ENCODE data around the gene LEMD2. TPM values are rescaled to one million over a fixed set of nuclear protein-coding genes. Genes with fewer than 3 reads are reported as not detected.

LEMD2 gene
- polyA plus RNA-seq, 4 donors: 48.1 to 53.0 (median 52.1) TPM

- peak in 1 of 2 donors; percentile 25 for DNase-seq
- H3K9me3 ChIP-seq (ENCODE audit: control insufficient read depth in 2 of 2, insufficient read depth in 1 of 2, low read depth in 1 of 2, low read length in 1 of 2): no peaks in the 10 kb centered on the region
- H3K36me3 ChIP-seq (ENCODE audit: control insufficient read depth in 3 of 3, insufficient read depth in 2 of 3, low read depth in 1 of 3, low read length in 3 of 3): no peaks in the 10 kb centered on the region
- 25 to 43% (median 37%) methylated on average over 1 of the region's 1 CpG for WGBS, 3 donors
- H3K27me3 ChIP-seq (ENCODE audit: control insufficient read depth in 3 of 3, insufficient read depth in 3 of 3, low read length in 3 of 3): peaks cover 0 to 28% (median 2%) of the 10 kb centered on the region in 3 donors
- no peak overlapping the region for H3K27ac ChIP-seq (ENCODE audit: low read depth in 1 of 3, low read length in 2 of 3)
- H3K4me3 ChIP-seq (ENCODE audit: low read depth in 1 of 3, low read length in 3 of 3): no peak overlapping the region
- no peak for FAIRE-seq
- H3K4me1 ChIP-seq (ENCODE audit: control insufficient read depth in 3 of 3, insufficient read depth in 2 of 3, low read depth in 1 of 3, low read length in 2 of 3): no peaks in the 10 kb centered on the region
These were observed 26.9 kb upstream of the LEMD2 start for GRCh38 chr6:33815854-33816253.

GRCh38 chr6:33813990-33814985 is 25.4 kb upstream of the LEMD2 start:
- Histone ChIP-seq H3K4me1 (ENCODE audit: control insufficient read depth in 3 of 3, insufficient read depth in 2 of 3, low read depth in 1 of 3, low read length in 2 of 3) (no peaks in the 10 kb centered on the region), H3K36me3 (ENCODE audit: control insufficient read depth in 3 of 3, insufficient read depth in 2 of 3, low read depth in 1 of 3, low read length in 3 of 3) (no peaks in the 10 kb centered on the region), H3K27me3 (ENCODE audit: control insufficient read depth in 3 of 3, insufficient read depth in 3 of 3, low read length in 3 of 3) (peaks cover 0 to 27% (median 4%) of the 10 kb centered on the region in 3 donors), H3K27ac (ENCODE audit: low read depth in 1 of 3, low read length in 2 of 3) (no peak overlapping the region), H3K9me3 (ENCODE audit: control insufficient read depth in 2 of 2, insufficient read depth in 1 of 2, low read depth in 1 of 2, low read length in 1 of 2) (no peaks in the 10 kb centered on the region), H3K4me3 (ENCODE audit: low read depth in 1 of 3, low read length in 3 of 3) (no peak overlapping the region)
- no peak for FAIRE-seq
- WGBS, 3 donors: 68 to 72% (median 71%) methylated on average over 12 to 19 of the region's 19 CpGs
- DNase-seq: no peak

- Histone ChIP-seq H3K9me3 (ENCODE audit: control insufficient read depth in 2 of 2, insufficient read depth in 1 of 2, low read depth in 1 of 2, low read length in 1 of 2) (no peaks in the 10 kb centered on the region), H3K27ac (ENCODE audit: low read depth in 1 of 3, low read length in 2 of 3) (no peak overlapping the region), H3K4me1 (ENCODE audit: control insufficient read depth in 3 of 3, insufficient read depth in 2 of 3, low read depth in 1 of 3, low read length in 2 of 3) (no peaks in the 10 kb centered on the region), H3K36me3 (ENCODE audit: control insufficient read depth in 3 of 3, insufficient read depth in 2 of 3, low read depth in 1 of 3, low read length in 3 of 3) (no peaks in the 10 kb centered on the region), H3K27me3 (ENCODE audit: control insufficient read depth in 3 of 3, insufficient read depth in 3 of 3, low read length in 3 of 3) (peaks cover 0 to 30% (median 4%) of the 10 kb centered on the region in 3 donors), H3K4me3 (ENCODE audit: low read depth in 1 of 3, low read length in 3 of 3) (no peak overlapping the region)
- DNase-seq: no peak
- 61 to 67% (median 65%) methylated on average over 16 of the region's 16 CpGs for whole genome bisulfite sequencing, 3 donors
- no peak for FAIRE-seq
These were observed 24.4 kb upstream of the LEMD2 start for GRCh38 chr6:33813246-33813904.

- no peaks in the 10 kb centered on the region for H3K9me3 ChIP-seq (ENCODE audit: control insufficient read depth in 2 of 2, insufficient read depth in 1 of 2, low read depth in 1 of 2, low read length in 1 of 2)
- H3K4me1 ChIP-seq (ENCODE audit: control insufficient read depth in 3 of 3, insufficient read depth in 2 of 3, low read depth in 1 of 3, low read length in 2 of 3): no peaks in the 10 kb centered on the region
- FAIRE-seq (no peak), DNase-seq (peak; percentile 16 to 76)
- no peaks in the 10 kb centered on the region for H3K36me3 ChIP-seq (ENCODE audit: control insufficient read depth in 3 of 3, insufficient read depth in 2 of 3, low read depth in 1 of 3, low read length in 3 of 3)
- no peak overlapping the region for H3K27ac ChIP-seq (ENCODE audit: low read depth in 1 of 3, low read length in 2 of 3)
- peaks cover 0 to 37% (median 4%) of the 10 kb centered on the region in 3 donors for H3K27me3 ChIP-seq (ENCODE audit: control insufficient read depth in 3 of 3, insufficient read depth in 3 of 3, low read length in 3 of 3)
- WGBS, 3 donors: 6 to 16% (median 9%) methylated on average over 11 of the region's 11 CpGs
- no peak overlapping the region for H3K4me3 ChIP-seq (ENCODE audit: low read depth in 1 of 3, low read length in 3 of 3)
These were observed 23.7 kb upstream of the LEMD2 start for GRCh38 chr6:33812669-33813068.

- FAIRE-seq (no peak), DNase-seq (no peak)
- H3K27me3 ChIP-seq (ENCODE audit: control insufficient read depth in 3 of 3, insufficient read depth in 3 of 3, low read length in 3 of 3): peaks cover 0 to 44% (median 4%) of the 10 kb centered on the region in 3 donors
These were observed 20.7 kb upstream of the LEMD2 start for GRCh38 chr6:33809594-33809993.

GRCh38 chr6:33808641-33809180 is 19.8 kb upstream of the LEMD2 start:
- Histone ChIP-seq H3K9me3 (ENCODE audit: control insufficient read depth in 2 of 2, insufficient read depth in 1 of 2, low read depth in 1 of 2, low read length in 1 of 2) (no peaks in the 10 kb centered on the region), H3K27me3 (ENCODE audit: control insufficient read depth in 3 of 3, insufficient read depth in 3 of 3, low read length in 3 of 3) (peaks cover 0 to 37% (median 4%) of the 10 kb centered on the region in 3 donors), H3K27ac (ENCODE audit: low read depth in 1 of 3, low read length in 2 of 3) (no peak overlapping the region), H3K36me3 (ENCODE audit: control insufficient read depth in 3 of 3, insufficient read depth in 2 of 3, low read depth in 1 of 3, low read length in 3 of 3) (no peaks in the 10 kb centered on the region), H3K4me1 (ENCODE audit: control insufficient read depth in 3 of 3, insufficient read depth in 2 of 3, low read depth in 1 of 3, low read length in 2 of 3) (peaks cover 0 to 8% (median 0%) of the 10 kb centered on the region in 3 donors), H3K4me3 (ENCODE audit: low read depth in 1 of 3, low read length in 3 of 3) (no peak overlapping the region)
- FAIRE-seq (no peak), DNase-seq (no peak)
- 40 to 46% (median 42%) methylated on average over 8 of the region's 8 CpGs for WGBS, 3 donors

More at GRCh38 chr6:33809594-33809993, 20.7 kb upstream of the LEMD2 start:
- WGBS, 3 donors: 39 to 67% (median 60%) methylated on average over 2 of the region's 2 CpGs
- no peaks in the 10 kb centered on the region for H3K36me3 ChIP-seq (ENCODE audit: control insufficient read depth in 3 of 3, insufficient read depth in 2 of 3, low read depth in 1 of 3, low read length in 3 of 3)
- no peaks in the 10 kb centered on the region for H3K9me3 ChIP-seq (ENCODE audit: control insufficient read depth in 2 of 2, insufficient read depth in 1 of 2, low read depth in 1 of 2, low read length in 1 of 2)
- no peak overlapping the region for H3K27ac ChIP-seq (ENCODE audit: low read depth in 1 of 3, low read length in 2 of 3)
- H3K4me3 ChIP-seq (ENCODE audit: low read depth in 1 of 3, low read length in 3 of 3): no peak overlapping the region
- H3K4me1 ChIP-seq (ENCODE audit: control insufficient read depth in 3 of 3, insufficient read depth in 2 of 3, low read depth in 1 of 3, low read length in 2 of 3): no peaks in the 10 kb centered on the region

- FAIRE-seq: no peak
- WGBS, 3 donors: 48 to 68% (median 57%) methylated on average over 6 of the region's 6 CpGs
- no peak overlapping the region for H3K27ac ChIP-seq (ENCODE audit: low read depth in 1 of 3, low read length in 2 of 3)
These were observed 18.7 kb upstream of the LEMD2 start for GRCh38 chr6:33807606-33808005.

GRCh38 chr6:33806841-33807240 is 17.9 kb upstream of the LEMD2 start:
- Histone ChIP-seq H3K4me3 (ENCODE audit: low read depth in 1 of 3, low read length in 3 of 3) (no peak overlapping the region), H3K27me3 (ENCODE audit: control insufficient read depth in 3 of 3, insufficient read depth in 3 of 3, low read length in 3 of 3) (peaks cover 0 to 25% (median 4%) of the 10 kb centered on the region in 3 donors), H3K4me1 (ENCODE audit: control insufficient read depth in 3 of 3, insufficient read depth in 2 of 3, low read depth in 1 of 3, low read length in 2 of 3) (peaks cover 0 to 11% (median 0%) of the 10 kb centered on the region in 3 donors), H3K36me3 (ENCODE audit: control insufficient read depth in 3 of 3, insufficient read depth in 2 of 3, low read depth in 1 of 3, low read length in 3 of 3) (no peaks in the 10 kb centered on the region), H3K9me3 (ENCODE audit: control insufficient read depth in 2 of 2, insufficient read depth in 1 of 2, low read depth in 1 of 2, low read length in 1 of 2) (no peaks in the 10 kb centered on the region), H3K27ac (ENCODE audit: low read depth in 1 of 3, low read length in 2 of 3) (no peak overlapping the region)
- FAIRE-seq (no peak), DNase-seq (no peak)
- 72 to 77% (median 77%) methylated on average over 9 of the region's 9 CpGs for WGBS, 3 donors

More at GRCh38 chr6:33807606-33808005, 18.7 kb upstream of the LEMD2 start:
- Histone ChIP-seq H3K4me1 (ENCODE audit: control insufficient read depth in 3 of 3, insufficient read depth in 2 of 3, low read depth in 1 of 3, low read length in 2 of 3) (peaks cover 0 to 11% (median 0%) of the 10 kb centered on the region in 3 donors), H3K36me3 (ENCODE audit: control insufficient read depth in 3 of 3, insufficient read depth in 2 of 3, low read depth in 1 of 3, low read length in 3 of 3) (no peaks in the 10 kb centered on the region), H3K4me3 (ENCODE audit: low read depth in 1 of 3, low read length in 3 of 3) (no peak overlapping the region), H3K27me3 (ENCODE audit: control insufficient read depth in 3 of 3, insufficient read depth in 3 of 3, low read length in 3 of 3) (peaks cover 0 to 31% (median 4%) of the 10 kb centered on the region in 3 donors), H3K9me3 (ENCODE audit: control insufficient read depth in 2 of 2, insufficient read depth in 1 of 2, low read depth in 1 of 2, low read length in 1 of 2) (no peaks in the 10 kb centered on the region)
- DNase-seq: no peak
